GM19452 (cell line): ENCODE results near the gene ICE1.
"Not testable (repeated sequence)": the region's sequence is repeated elsewhere in the genome, so short reads cannot be mapped to it uniquely, and the experiment has no call there.

ENCODE experiments used
- ATAC-seq: cut with Tn5 transposase; IDR thresholded peaks from one replicate; pipeline ENCODE4 v1.9.1; 2021; ENCODE audit not compliant: unreplicated experiment

Gene ICE1

GRCh38 chr5:5395093-5395492 is 27.4 kb upstream of the ICE1 start:
- ATAC-seq: not testable (repeated sequence)

- no peak for ATAC-seq
These were observed 24.4 kb upstream of the ICE1 start for GRCh38 chr5:5398071-5398470.

GRCh38 chr5:5401095-5401494 is 21.4 kb upstream of the ICE1 start:
- no peak for ATAC-seq

- no peak for ATAC-seq
These were observed 18.7 kb upstream of the ICE1 start for GRCh38 chr5:5403741-5404140.

- no peak for ATAC-seq
These were observed 18.1 kb upstream of the ICE1 start for GRCh38 chr5:5404381-5404780.

- no peak for ATAC-seq
These were observed 17.0 kb upstream of the ICE1 start for GRCh38 chr5:5405441-5405840.

DNA sequence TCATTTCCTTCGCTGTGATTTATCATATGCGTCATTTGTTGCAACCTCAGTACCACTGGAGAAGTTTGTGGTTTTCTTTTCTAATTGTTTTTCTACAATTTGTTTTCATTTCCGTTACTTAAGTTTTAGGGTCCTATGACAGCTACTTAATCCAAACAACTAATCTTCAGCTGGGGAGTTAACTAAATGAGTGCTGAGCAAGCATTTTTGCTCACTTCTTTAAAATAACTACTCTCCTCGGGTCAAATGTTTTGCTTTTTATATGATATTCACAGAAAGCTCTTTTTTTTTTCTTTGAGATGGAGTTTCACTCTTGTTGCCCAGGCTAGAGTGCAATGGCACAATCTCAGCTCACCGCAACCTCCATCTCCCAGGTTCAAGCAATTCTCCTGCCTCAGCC is 14.6 kb upstream of the ICE1 start:
- ATAC-seq: no peak

- no peak for ATAC-seq
These were observed 13.2 kb upstream of the ICE1 start for GRCh38 chr5:5409151-5409810.

DNA sequence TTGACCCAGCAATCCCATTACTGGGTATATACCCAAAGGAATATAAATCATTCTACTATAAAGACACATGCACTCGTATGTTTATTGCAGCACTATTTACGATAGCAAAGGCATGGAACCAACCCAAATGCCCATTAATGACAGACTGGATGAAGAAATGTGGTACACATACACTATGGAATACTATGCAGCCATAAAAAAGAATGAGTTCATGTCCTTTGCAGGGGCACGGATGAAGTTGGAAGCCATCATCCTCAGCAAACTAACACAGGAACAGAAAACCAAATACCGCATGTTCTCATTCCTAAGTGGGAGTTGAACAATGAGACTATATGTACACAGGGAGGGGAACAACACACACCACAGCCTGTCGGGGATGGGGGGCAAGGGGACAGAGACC is 8.6 kb upstream of the ICE1 start:
- not testable (repeated sequence) for ATAC-seq

DNA sequence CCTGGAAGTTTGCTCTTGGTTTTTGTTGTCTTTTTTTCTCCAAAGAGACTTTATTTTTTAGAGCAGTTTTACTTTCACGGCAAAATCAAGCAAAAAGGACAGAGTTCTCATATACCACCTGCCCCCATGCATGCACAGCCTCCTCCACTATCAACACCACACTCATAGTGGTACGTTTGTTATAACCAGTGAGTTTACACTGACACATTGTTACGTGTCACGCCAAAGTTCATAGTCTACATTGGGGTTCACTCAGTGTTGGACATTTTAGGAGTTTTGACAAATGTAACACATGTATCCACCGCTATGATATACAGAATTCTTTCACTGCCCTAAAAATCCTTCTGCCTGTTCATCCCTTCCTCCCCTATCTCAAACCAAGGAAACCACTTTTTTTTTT is 7.5 kb upstream of the ICE1 start:
- ATAC-seq: no peak

GRCh38 chr5:5416733-5417132 is 5.7 kb upstream of the ICE1 start:
- no peak for ATAC-seq

- no peak for ATAC-seq
These were observed 4.5 kb upstream of the ICE1 start for GRCh38 chr5:5418006-5418405.

DNA sequence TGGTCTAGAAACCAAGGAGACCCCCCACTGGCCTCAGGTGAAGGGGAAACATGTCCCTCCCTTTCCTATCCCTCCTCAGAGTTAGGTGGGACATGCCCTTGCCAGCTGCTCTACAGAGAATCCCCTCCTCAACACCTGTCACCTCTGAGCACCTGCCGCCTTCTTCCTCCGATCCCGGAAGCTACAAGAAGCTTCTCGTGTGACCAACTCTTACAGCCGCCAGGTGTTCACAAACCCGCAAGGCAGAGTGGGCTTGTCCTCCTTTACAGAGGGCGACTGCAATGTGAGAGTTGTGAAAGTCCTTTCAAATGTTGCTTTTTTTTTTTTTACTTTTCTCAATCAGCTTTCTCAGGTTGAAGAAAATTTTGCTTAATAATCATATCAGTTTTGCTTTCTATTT is 3.7 kb upstream of the ICE1 start:
- no peak for ATAC-seq

GRCh38 chr5:5419291-5420210 is 2.9 kb upstream of the ICE1 start:
- no peak for ATAC-seq

DNA sequence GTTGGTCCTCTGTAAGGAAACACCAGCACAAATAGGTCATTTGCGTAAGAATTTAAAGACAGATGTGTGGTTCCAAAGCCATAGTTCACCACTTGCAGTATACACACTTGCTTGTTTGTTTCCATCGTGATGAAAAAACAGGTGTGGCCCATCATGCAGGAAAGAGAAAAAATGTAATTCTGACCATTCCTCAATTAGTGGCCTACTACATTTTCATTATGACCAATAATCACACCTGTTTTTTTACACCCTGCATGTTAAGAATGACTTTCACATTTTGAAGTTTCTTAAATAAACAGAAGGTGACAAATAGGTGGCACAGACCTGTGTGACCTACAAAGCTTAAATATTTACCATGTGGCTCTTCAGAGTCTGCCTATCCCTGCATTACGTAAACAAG is 2.2 kb upstream of the ICE1 start:
- ATAC-seq: no peak

DNA sequence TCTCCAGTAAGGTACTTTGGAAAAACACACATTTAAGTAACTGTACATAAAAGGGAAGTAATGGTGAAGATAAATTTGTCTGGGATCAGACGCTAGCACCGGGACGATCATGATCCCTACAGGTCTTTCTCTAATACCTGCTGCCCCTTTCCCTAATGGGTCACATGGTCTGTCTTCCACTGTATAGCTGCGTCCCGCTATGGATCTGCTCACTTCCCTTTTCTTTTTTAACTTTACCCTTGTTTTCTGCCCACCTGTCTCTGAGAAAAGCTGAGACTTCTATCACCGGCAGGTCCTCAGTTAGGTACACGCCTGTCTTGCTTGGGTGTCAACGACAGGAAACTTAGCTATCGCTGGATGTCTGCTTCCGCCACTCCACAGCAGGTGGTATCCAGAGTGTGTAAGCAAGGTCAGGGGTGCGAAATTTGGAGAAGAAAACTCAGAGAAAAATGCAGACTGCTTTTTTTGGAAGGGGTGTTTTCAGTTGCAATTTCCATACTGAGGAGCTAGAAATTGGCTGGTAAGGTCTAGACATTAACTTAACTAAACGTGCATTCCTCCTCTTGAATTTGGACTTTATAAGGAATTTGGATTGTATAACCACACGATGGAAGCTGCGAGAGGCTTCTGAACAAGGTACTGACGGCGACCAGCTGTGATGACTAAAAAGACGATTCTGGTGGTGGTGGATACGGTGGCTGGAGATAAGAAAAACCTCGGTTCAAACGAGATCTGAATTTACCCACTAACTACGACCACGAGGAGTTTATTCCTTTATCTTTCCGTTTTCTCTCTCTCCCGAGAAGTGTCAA is 1.1 kb upstream of the ICE1 start:
- ATAC-seq: peak; percentile 7

GRCh38 chr5:5422819-5423515 is 490 bp downstream of the ICE1 start:
- peak; percentile 23 for ATAC-seq

DNA sequence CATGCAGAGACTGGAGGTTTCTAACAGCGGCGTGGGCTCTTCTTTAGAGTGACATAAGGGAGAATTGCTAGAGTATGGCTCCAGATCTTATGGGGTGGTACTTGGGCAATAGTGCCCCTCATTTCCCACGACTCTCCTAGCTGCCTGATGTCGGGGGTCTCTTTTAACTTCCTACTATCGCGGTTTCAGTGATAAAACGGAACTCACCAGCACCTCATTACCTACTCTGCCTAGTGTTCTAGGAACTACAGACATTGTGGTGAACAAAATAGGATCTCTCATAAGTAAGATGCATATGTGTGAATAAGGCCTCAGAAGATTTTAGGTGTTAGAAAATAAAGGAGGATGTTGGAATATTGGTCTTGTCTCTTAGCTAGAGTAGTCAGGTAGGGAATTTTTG is 1.1 kb downstream of the ICE1 start:
- no peak for ATAC-seq

- no peak for ATAC-seq
These were observed 2.3 kb downstream of the ICE1 start for GRCh38 chr5:5424736-5425135.

- no peak for ATAC-seq
These were observed 7.7 kb downstream of the ICE1 start for GRCh38 chr5:5430136-5430535.
